Activated B cell treated with CpG ODN at 0.5 μM for 24 hours (primary cell): Measurements from ENCODE around the gene PTN. TPM values are rescaled to one million over a fixed set of nuclear protein-coding genes. Genes with fewer than 3 reads are reported as not detected.

Experiments used
- ATAC-seq: fragments of 200-7000 bp; cut with Tn5 transposase; one replicate; pipeline ENCODE4 v1.10.0; 2021; ENCODE audit warnings: low read depth, mild to moderate bottlenecking, moderate library complexity
- CTCF ChIA-PET: fragments of 350-600 bp; sonication (Branson Sonifier 250); formaldehyde crosslinking; loops from one replicate; lab custom pipeline; 2021; ENCODE audit warnings: antibody characterized with exemption; lab: Charles Lee
- POLR2A ChIA-PET: fragments of 350-600 bp; sonication (Branson Sonifier 250); formaldehyde crosslinking; loops from one replicate; lab custom pipeline; 2021; ENCODE audit warnings: antibody characterized with exemption; lab: Charles Lee
- DNase-seq: peaks from one replicate; pipeline ENCODE4 v3.0.0; 2022
- H3K27ac Mint-ChIP-seq: one replicate; pipeline ENCODE4 v1.8.0; 2020; ENCODE audit warnings: mixed read lengths
- H3K27me3 Mint-ChIP-seq: one replicate; pipeline ENCODE4 v1.8.0; 2021; ENCODE audit warnings: mixed read lengths
- H3K36me3 Mint-ChIP-seq: one replicate; pipeline ENCODE4 v1.8.0; 2021; ENCODE audit warnings: low read depth, mixed read lengths
- H3K4me1 Mint-ChIP-seq: one replicate; pipeline ENCODE4 v1.8.0; 2021; ENCODE audit warnings: mixed read lengths
- H3K4me3 Mint-ChIP-seq: one replicate; pipeline ENCODE4 v1.8.0; 2020; ENCODE audit warnings: mild to moderate bottlenecking, mixed read lengths
- H3K9me3 Mint-ChIP-seq: one replicate; pipeline ENCODE4 v1.8.0; 2020; ENCODE audit warnings: mixed read lengths
- intact Hi-C: fragments of 100-400 bp; cut with micrococcal nuclease; formaldehyde crosslinking; loops from one replicate; pipeline ENCODE4 v1.15.1; 2024
- total RNA-seq: library from RNA; stranded (reverse); gene quantifications from 2 replicates; pipeline ENCODE4 v1.2.3, GENCODE V29; 2022
- TF ChIP-seq, protein P1 (sequence below): fragments of 200-600 bp; IDR thresholded peaks from one replicate; pipeline ENCODE4 v1.8.0; 2022; ENCODE audit warnings: antibody characterized with exemption, mild to moderate bottlenecking

PTN gene
- total RNA-seq, 1 donor from 2014 or later, result not detected

DNA sequence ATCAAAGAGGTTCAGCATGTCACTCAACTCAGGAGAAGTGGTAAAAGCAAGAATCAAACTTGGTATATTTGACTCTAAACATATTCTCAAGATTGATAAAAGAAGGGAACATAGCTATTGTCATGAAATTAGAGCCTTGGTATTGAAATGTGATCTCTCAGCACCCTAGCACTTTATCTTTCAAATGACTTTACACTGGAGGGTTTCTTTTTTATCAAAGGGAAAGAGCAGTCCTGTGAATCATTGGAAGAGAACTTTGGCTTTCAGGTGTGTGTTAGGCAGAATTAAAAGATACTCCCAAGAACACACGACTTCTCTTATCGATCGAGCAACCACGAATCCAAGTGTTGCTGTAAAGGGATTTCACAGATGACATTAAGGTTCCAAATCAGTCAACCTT, 54.4 kb downstream of the PTN start:
- intact Hi-C loops, result no loop called here
- H3K36me3 Mint-ChIP-seq, result no peaks in the 10 kb centered on the region

DNA sequence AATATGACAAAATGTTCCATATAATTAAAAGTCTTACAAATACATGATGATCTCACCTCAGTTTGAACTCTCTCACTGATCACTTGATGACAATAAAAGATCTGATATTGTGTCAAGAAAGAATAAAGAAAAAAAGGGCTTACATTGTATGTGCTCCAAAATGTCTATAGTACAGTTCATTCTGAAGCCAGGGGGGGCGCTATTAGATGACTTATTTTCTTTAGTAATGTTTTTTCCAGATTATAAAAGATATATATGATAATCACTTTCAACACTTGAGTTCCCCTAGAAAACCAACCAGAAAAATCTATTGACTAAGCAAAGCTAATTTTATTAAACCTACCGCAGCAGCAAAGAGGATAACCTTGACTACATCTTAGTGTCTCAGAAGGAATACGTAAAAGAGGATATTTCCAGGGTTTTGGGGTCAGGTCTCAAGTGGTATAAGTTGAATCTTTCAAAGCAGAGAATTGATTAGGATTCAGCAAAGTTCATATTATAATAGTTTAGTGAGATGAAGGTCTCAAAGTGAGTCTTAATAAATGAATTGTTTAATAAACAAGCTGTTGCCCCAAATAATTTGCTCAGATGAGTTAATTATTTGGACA, 55.8 kb downstream of the PTN start:
- H3K36me3 Mint-ChIP-seq, result no peaks in the 10 kb centered on the region
- ATAC-seq, result no peak
- ChIA-PET CTCF (no interaction called here), POLR2A (no interaction called here)
- TF ChIP-seq, protein P1, sequence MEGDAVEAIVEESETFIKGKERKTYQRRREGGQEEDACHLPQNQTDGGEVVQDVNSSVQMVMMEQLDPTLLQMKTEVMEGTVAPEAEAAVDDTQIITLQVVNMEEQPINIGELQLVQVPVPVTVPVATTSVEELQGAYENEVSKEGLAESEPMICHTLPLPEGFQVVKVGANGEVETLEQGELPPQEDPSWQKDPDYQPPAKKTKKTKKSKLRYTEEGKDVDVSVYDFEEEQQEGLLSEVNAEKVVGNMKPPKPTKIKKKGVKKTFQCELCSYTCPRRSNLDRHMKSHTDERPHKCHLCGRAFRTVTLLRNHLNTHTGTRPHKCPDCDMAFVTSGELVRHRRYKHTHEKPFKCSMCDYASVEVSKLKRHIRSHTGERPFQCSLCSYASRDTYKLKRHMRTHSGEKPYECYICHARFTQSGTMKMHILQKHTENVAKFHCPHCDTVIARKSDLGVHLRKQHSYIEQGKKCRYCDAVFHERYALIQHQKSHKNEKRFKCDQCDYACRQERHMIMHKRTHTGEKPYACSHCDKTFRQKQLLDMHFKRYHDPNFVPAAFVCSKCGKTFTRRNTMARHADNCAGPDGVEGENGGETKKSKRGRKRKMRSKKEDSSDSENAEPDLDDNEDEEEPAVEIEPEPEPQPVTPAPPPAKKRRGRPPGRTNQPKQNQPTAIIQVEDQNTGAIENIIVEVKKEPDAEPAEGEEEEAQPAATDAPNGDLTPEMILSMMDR, result no peak
- no peaks in the 10 kb centered on the region for H3K27me3 Mint-ChIP-seq
- intact Hi-C loops, result no loop called here
- H3K4me1 Mint-ChIP-seq, result no peaks in the 10 kb centered on the region
- no peak for DNase-seq
- no peak overlapping the region for H3K4me3 Mint-ChIP-seq
- peaks cover 9% of the 10 kb centered on the region for H3K9me3 Mint-ChIP-seq
- H3K27ac Mint-ChIP-seq, result no peak overlapping the region

More for the DNA sequence above, 54.4 kb downstream of the PTN start:
- TF ChIP-seq, protein P1, result no peak
- ChIA-PET CTCF (no interaction called here), POLR2A (no interaction called here)
- Mint-ChIP-seq H3K4me1 (no peaks in the 10 kb centered on the region), H3K4me3 (no peak overlapping the region), H3K27ac (no peak overlapping the region), H3K9me3 (peaks cover 9% of the 10 kb centered on the region), H3K27me3 (no peaks in the 10 kb centered on the region)
- DNase-seq (no peak), ATAC-seq (no peak)

DNA sequence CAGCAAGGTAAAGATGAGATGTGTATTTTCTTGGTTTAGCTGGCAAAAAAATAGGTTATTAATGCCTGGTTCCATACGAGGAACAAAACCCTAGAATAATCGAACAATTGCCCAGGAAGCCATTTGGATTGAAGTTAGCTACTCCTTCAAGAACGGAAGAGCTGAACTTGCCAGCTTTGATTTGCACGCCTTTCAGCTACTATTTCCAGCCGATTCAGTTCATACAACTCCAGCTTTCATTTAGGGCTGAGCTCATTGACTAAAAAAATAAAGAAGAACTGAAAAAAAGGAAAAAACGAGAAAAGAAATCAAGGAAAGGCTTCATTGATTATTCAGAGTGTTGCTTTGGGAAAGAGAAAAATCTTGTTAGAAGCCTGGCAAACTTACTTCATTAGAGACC, 60.4 kb downstream of the PTN start:
- Mint-ChIP-seq H3K27ac (no peak overlapping the region), H3K36me3 (no peaks in the 10 kb centered on the region), H3K27me3 (no peaks in the 10 kb centered on the region), H3K9me3 (peaks cover 5% of the 10 kb centered on the region), H3K4me1 (no peaks in the 10 kb centered on the region), H3K4me3 (no peak overlapping the region)
- ATAC-seq (no peak), DNase-seq (no peak)
- TF ChIP-seq, protein P1, result no peak
- CTCF ChIA-PET, result no interaction called here
- intact Hi-C loops, result no loop called here
- POLR2A ChIA-PET, result no interaction called here

DNA sequence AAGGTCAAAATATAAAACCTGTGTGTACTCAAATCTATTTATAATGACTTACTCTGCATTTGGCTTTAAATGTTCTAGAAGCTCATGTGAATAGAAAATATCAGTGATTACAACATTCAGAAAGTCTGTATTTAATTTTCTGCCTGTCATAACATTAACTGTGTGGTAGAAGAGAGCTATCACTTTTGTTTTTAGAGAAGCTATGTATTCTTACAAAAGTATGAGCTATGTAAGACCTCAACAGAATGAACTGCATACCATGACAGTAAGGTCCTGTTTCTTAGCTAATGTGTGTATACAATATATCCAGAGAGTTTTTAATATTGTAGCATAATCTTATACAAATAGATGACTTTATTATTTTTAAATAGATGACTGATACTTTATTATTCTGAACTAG, 61.5 kb downstream of the PTN start:
- no peaks in the 10 kb centered on the region for H3K36me3 Mint-ChIP-seq
- no peaks in the 10 kb centered on the region for H3K27me3 Mint-ChIP-seq
- intact Hi-C loops, result no loop called here
- ATAC-seq (no peak), DNase-seq (no peak)
- ChIA-PET POLR2A (no interaction called here), CTCF (no interaction called here)
- no peak overlapping the region for H3K27ac Mint-ChIP-seq
- no peaks in the 10 kb centered on the region for H3K9me3 Mint-ChIP-seq
- H3K4me3 Mint-ChIP-seq, result no peak overlapping the region
- H3K4me1 Mint-ChIP-seq, result no peaks in the 10 kb centered on the region
- TF ChIP-seq, protein P1, result no peak

DNA sequence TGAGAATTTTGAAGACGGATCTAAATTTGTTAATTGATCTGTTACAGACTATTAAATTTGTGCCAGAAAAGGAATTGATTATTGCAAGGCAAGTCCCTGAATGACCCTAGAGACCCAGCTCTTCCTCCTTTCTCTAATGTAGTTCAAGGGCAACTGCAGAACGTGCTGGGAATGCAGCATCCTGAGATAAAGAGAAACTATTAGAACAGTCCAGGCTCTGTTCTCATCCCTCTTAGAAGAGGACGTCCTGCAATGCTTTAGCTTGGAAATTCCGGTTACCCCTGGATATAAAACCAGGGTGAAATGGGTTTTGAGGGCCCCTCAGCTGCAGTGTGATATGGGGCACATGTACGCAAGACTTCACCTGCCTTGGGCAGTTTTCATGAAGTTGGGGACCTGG, 67.3 kb downstream of the PTN start:
- Mint-ChIP-seq H3K36me3 (no peaks in the 10 kb centered on the region), H3K9me3 (no peaks in the 10 kb centered on the region), H3K27ac (no peak overlapping the region), H3K4me1 (no peaks in the 10 kb centered on the region), H3K4me3 (no peak overlapping the region), H3K27me3 (no peaks in the 10 kb centered on the region)
- intact Hi-C loops, result no loop called here
- ChIA-PET POLR2A (no interaction called here), CTCF (no interaction called here)
- ATAC-seq, result no peak
- TF ChIP-seq, protein P1, result no peak
- no peak for DNase-seq
